ENCODE results near the gene ZNF57.
"Not testable (repeated sequence)": the region's sequence is repeated elsewhere in the genome, so short reads cannot be mapped to it uniquely, and the experiment has no call there.

Gene ZNF57

GRCh38 chr19:2877398-2878331 is 23.1 kb upstream of the ZNF57 start:
- in situ Hi-C loops (cut with MboI; ENCODE audit: low sequenced_read_pairs): no loop called here
- peaks cover 19% of the 10 kb centered on the region for H3K9me3 ChIP-seq

GRCh38 chr19:2883686-2884439 is 16.9 kb upstream of the ZNF57 start:
- Histone ChIP-seq H3K27me3 (ENCODE audit: low read depth) (no peaks in the 10 kb centered on the region), H3K4me3 (no peak overlapping the region), H3K9me3 (peaks cover 2% of the 10 kb centered on the region), H3K36me3 (replicated peaks) (no peaks in the 10 kb centered on the region), H3K4me1 (peaks cover 7% of the 10 kb centered on the region)
- DNase-seq (ENCODE audit: low spot score in 2 of 2): no peak
- in situ Hi-C loops (cut with MboI; ENCODE audit: low sequenced_read_pairs): no loop called here

More at GRCh38 chr19:2877398-2878331, 23.1 kb upstream of the ZNF57 start:
- no peaks in the 10 kb centered on the region; the same call in 1 of the 2 replicates for H3K36me3 ChIP-seq (replicated peaks)
- DNase-seq (ENCODE audit: low spot score in 2 of 2): no peak
- H3K27me3 ChIP-seq (ENCODE audit: low read depth): no peaks in the 10 kb centered on the region
- H3K4me3 ChIP-seq: no peak overlapping the region
- H3K4me1 ChIP-seq: no peaks in the 10 kb centered on the region

GRCh38 chr19:2885736-2886135 is 15.0 kb upstream of the ZNF57 start:
- H3K27me3 ChIP-seq (ENCODE audit: low read depth): no peaks in the 10 kb centered on the region
- H3K36me3 ChIP-seq (replicated peaks): no peaks in the 10 kb centered on the region
- no peaks in the 10 kb centered on the region for H3K9me3 ChIP-seq
- no peak overlapping the region for H3K4me3 ChIP-seq
- DNase-seq (ENCODE audit: low spot score in 2 of 2): no peak
- in situ Hi-C loops (cut with MboI; ENCODE audit: low sequenced_read_pairs): no loop called here
- peaks cover 7% of the 10 kb centered on the region for H3K4me1 ChIP-seq

- H3K9me3 ChIP-seq: no peaks in the 10 kb centered on the region
- H3K27me3 ChIP-seq (ENCODE audit: low read depth): no peaks in the 10 kb centered on the region
- no peak overlapping the region for H3K4me3 ChIP-seq
- peaks cover 7% of the 10 kb centered on the region for H3K4me1 ChIP-seq
- in situ Hi-C loops (cut with MboI; ENCODE audit: low sequenced_read_pairs): no loop called here
- H3K36me3 ChIP-seq (replicated peaks): no peaks in the 10 kb centered on the region
- DNase-seq (ENCODE audit: low spot score in 2 of 2): peak; percentile 40 to 95
Measured at GRCh38 chr19:2887391-2887914, 13.3 kb upstream of the ZNF57 start.

GRCh38 chr19:2888731-2889224 is 11.9 kb upstream of the ZNF57 start:
- in situ Hi-C loops (cut with MboI; ENCODE audit: low sequenced_read_pairs): no loop called here
- Histone ChIP-seq H3K27me3 (ENCODE audit: low read depth) (no peaks in the 10 kb centered on the region), H3K36me3 (replicated peaks) (no peaks in the 10 kb centered on the region), H3K9me3 (no peaks in the 10 kb centered on the region), H3K4me3 (no peak overlapping the region), H3K4me1 (peaks cover 7% of the 10 kb centered on the region)
- no peak for DNase-seq (ENCODE audit: low spot score in 2 of 2)

- H3K4me1 ChIP-seq; DNase-seq (ENCODE audit: low spot score in 2 of 2); H3K9me3 ChIP-seq; in situ Hi-C loops (cut with MboI; ENCODE audit: low sequenced_read_pairs); H3K36me3 ChIP-seq (replicated peaks); H3K4me3 ChIP-seq; H3K27me3 ChIP-seq (ENCODE audit: low read depth): not testable (repeated sequence)
Measured at GRCh38 chr19:2890531-2890930, 10.2 kb upstream of the ZNF57 start.

GRCh38 chr19:2896694-2897093 is 4.0 kb upstream of the ZNF57 start:
- H3K4me1 ChIP-seq: no peaks in the 10 kb centered on the region
- H3K27me3 ChIP-seq (ENCODE audit: low read depth): no peaks in the 10 kb centered on the region
- in situ Hi-C loops (cut with MboI; ENCODE audit: low sequenced_read_pairs): no loop called here
- peaks cover 8% of the 10 kb centered on the region; the same call in 1 of the 2 replicates for H3K9me3 ChIP-seq
- H3K36me3 ChIP-seq (replicated peaks): no peaks in the 10 kb centered on the region
- no peak overlapping the region for H3K4me3 ChIP-seq
- DNase-seq (ENCODE audit: low spot score in 2 of 2): no peak

- DNase-seq (ENCODE audit: low spot score in 2 of 2): no peak
- H3K4me3 ChIP-seq: peak overlapping the region; percentile 71; the same call in 1 of the 2 replicates
- H3K9me3 ChIP-seq: peaks cover 3% of the 10 kb centered on the region; the same call in 1 of the 2 replicates
- H3K4me1 ChIP-seq: no peaks in the 10 kb centered on the region
- H3K27me3 ChIP-seq (ENCODE audit: low read depth): no peaks in the 10 kb centered on the region
- no peaks in the 10 kb centered on the region for H3K36me3 ChIP-seq (replicated peaks)
- in situ Hi-C loops (cut with MboI; ENCODE audit: low sequenced_read_pairs): no loop called here
Measured at GRCh38 chr19:2902590-2903218, 2.0 kb downstream of the ZNF57 start.

- H3K9me3 ChIP-seq; DNase-seq (ENCODE audit: low spot score in 2 of 2); H3K4me1 ChIP-seq; H3K36me3 ChIP-seq (replicated peaks); in situ Hi-C loops (cut with MboI; ENCODE audit: low sequenced_read_pairs); H3K27me3 ChIP-seq (ENCODE audit: low read depth); H3K4me3 ChIP-seq: not testable (repeated sequence)
Measured at GRCh38 chr19:2903326-2903725, 2.6 kb downstream of the ZNF57 start.

GRCh38 chr19:2905918-2906519 is 5.3 kb downstream of the ZNF57 start:
- peaks cover 3% of the 10 kb centered on the region for H3K9me3 ChIP-seq
- H3K36me3 ChIP-seq (replicated peaks): no peaks in the 10 kb centered on the region
- no peaks in the 10 kb centered on the region for H3K4me1 ChIP-seq
- no peaks in the 10 kb centered on the region for H3K27me3 ChIP-seq (ENCODE audit: low read depth)
- no peak for DNase-seq (ENCODE audit: low spot score in 2 of 2)
- H3K4me3 ChIP-seq: no peak overlapping the region
- in situ Hi-C loops (cut with MboI; ENCODE audit: low sequenced_read_pairs): no loop called here

- no peak for DNase-seq (ENCODE audit: low spot score in 2 of 2)
- Histone ChIP-seq H3K4me3 (no peak overlapping the region), H3K9me3 (peaks cover 3% of the 10 kb centered on the region), H3K27me3 (ENCODE audit: low read depth) (no peaks in the 10 kb centered on the region), H3K4me1 (no peaks in the 10 kb centered on the region), H3K36me3 (replicated peaks) (no peaks in the 10 kb centered on the region)
- in situ Hi-C loops (cut with MboI; ENCODE audit: low sequenced_read_pairs): no loop called here
Measured at GRCh38 chr19:2906631-2907195, 6.0 kb downstream of the ZNF57 start.

- Histone ChIP-seq H3K9me3 (peaks cover 32% of the 10 kb centered on the region), H3K27me3 (ENCODE audit: low read depth) (no peaks in the 10 kb centered on the region), H3K36me3 (replicated peaks) (peaks cover 26% of the 10 kb centered on the region), H3K4me1 (no peaks in the 10 kb centered on the region), H3K4me3 (no peak overlapping the region)
- in situ Hi-C loops (cut with MboI; ENCODE audit: low sequenced_read_pairs): no loop called here
- DNase-seq (ENCODE audit: low spot score in 2 of 2): no peak
Measured at GRCh38 chr19:2912306-2912705, 11.6 kb downstream of the ZNF57 start.
